ENCODE measurements around the gene BLVRB. TPM values are rescaled to one million over a fixed set of nuclear protein-coding genes. Genes with fewer than 3 reads are reported as not detected.
A peak's percentile ranks its signal among the peaks of the same experiment; 100 is the strongest.

Gene BLVRB
- total and polyA plus RNA-seq, 9 of the 15 experiments (the other 6 are each of a cell fraction or from before 2014, with no cell fraction given) = 81.1 to 749 (median 331) TPM

- TF ChIP-seq, protein P1, sequence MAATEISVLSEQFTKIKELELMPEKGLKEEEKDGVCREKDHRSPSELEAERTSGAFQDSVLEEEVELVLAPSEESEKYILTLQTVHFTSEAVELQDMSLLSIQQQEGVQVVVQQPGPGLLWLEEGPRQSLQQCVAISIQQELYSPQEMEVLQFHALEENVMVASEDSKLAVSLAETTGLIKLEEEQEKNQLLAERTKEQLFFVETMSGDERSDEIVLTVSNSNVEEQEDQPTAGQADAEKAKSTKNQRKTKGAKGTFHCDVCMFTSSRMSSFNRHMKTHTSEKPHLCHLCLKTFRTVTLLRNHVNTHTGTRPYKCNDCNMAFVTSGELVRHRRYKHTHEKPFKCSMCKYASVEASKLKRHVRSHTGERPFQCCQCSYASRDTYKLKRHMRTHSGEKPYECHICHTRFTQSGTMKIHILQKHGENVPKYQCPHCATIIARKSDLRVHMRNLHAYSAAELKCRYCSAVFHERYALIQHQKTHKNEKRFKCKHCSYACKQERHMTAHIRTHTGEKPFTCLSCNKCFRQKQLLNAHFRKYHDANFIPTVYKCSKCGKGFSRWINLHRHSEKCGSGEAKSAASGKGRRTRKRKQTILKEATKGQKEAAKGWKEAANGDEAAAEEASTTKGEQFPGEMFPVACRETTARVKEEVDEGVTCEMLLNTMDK (IDR thresholded peaks at IDR 0.05; ENCODE audit: borderline replicate concordance, insufficient read depth, low read depth, low read length, poor library complexity, severe bottlenecking) = no peak
- no peak for TF ChIP-seq HEY1 (CRISPR knock-in tag; IDR thresholded peaks at IDR 0.05; ENCODE audit: borderline replicate concordance)
- no peak for TF ChIP-seq ASH1L (IDR thresholded peaks at IDR 0.05; ENCODE audit: borderline replicate concordance, low read depth, partially characterized antibody)
- no peak for TF ChIP-seq CAMTA2 (CRISPR knock-in tag; conservative IDR thresholded peaks at IDR 0.05)
- no peak; the same call in 1 of the 2 replicates for TF ChIP-seq LARP7 (IDR thresholded peaks at IDR 0.05)
- TF ChIP-seq MAZ (CRISPR knock-in tag; conservative IDR thresholded peaks at IDR 0.05 in 1 of 2, IDR thresholded peaks at IDR 0.05 in 1 of 2) = peak in 1 of 2 experiments; percentile 70; a peak in 1 of 4 replicates
- TF ChIP-seq TARDBP (IDR thresholded peaks at IDR 0.05) = no peak
- no peak for TF ChIP-seq HDAC2 (IDR thresholded peaks at IDR 0.05)
- no peak for TF ChIP-seq ETV1 (tag; conservative IDR thresholded peaks at IDR 0.05; ENCODE audit: low read depth)
- TF ChIP-seq NCOA4 (IDR thresholded peaks at IDR 0.05; ENCODE audit: partially characterized antibody) = peak; percentile 22
- TF ChIP-seq, protein P2, sequence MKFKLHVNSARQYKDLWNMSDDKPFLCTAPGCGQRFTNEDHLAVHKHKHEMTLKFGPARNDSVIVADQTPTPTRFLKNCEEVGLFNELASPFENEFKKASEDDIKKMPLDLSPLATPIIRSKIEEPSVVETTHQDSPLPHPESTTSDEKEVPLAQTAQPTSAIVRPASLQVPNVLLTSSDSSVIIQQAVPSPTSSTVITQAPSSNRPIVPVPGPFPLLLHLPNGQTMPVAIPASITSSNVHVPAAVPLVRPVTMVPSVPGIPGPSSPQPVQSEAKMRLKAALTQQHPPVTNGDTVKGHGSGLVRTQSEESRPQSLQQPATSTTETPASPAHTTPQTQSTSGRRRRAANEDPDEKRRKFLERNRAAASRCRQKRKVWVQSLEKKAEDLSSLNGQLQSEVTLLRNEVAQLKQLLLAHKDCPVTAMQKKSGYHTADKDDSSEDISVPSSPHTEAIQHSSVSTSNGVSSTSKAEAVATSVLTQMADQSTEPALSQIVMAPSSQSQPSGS (CRISPR knock-in tag; IDR thresholded peaks at IDR 0.05) = no peak
- no peak for TF ChIP-seq BHLHE40 (IDR thresholded peaks at IDR 0.05; ENCODE audit: low read length)
- TF ChIP-seq, protein P3, sequence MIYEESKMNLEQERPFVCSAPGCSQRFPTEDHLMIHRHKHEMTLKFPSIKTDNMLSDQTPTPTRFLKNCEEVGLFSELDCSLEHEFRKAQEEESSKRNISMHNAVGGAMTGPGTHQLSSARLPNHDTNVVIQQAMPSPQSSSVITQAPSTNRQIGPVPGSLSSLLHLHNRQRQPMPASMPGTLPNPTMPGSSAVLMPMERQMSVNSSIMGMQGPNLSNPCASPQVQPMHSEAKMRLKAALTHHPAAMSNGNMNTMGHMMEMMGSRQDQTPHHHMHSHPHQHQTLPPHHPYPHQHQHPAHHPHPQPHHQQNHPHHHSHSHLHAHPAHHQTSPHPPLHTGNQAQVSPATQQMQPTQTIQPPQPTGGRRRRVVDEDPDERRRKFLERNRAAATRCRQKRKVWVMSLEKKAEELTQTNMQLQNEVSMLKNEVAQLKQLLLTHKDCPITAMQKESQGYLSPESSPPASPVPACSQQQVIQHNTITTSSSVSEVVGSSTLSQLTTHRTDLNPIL (CRISPR knock-in tag; IDR thresholded peaks at IDR 0.05) = no peak
- 0 out of 2 replicates have a peak, but pooled peaks have one; percentile 21 for TF ChIP-seq NR1H2 (CRISPR knock-in tag; IDR thresholded peaks at IDR 0.05)
- TF ChIP-seq, protein P4, sequence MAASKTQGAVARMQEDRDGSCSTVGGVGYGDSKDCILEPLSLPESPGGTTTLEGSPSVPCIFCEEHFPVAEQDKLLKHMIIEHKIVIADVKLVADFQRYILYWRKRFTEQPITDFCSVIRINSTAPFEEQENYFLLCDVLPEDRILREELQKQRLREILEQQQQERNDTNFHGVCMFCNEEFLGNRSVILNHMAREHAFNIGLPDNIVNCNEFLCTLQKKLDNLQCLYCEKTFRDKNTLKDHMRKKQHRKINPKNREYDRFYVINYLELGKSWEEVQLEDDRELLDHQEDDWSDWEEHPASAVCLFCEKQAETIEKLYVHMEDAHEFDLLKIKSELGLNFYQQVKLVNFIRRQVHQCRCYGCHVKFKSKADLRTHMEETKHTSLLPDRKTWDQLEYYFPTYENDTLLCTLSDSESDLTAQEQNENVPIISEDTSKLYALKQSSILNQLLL (CRISPR knock-in tag; IDR thresholded peaks at IDR 0.05; ENCODE audit: borderline replicate concordance) = no peak
- TF ChIP-seq CEBPB (tag; IDR thresholded peaks at IDR 0.05) = no peak
- TF ChIP-seq, protein P5, sequence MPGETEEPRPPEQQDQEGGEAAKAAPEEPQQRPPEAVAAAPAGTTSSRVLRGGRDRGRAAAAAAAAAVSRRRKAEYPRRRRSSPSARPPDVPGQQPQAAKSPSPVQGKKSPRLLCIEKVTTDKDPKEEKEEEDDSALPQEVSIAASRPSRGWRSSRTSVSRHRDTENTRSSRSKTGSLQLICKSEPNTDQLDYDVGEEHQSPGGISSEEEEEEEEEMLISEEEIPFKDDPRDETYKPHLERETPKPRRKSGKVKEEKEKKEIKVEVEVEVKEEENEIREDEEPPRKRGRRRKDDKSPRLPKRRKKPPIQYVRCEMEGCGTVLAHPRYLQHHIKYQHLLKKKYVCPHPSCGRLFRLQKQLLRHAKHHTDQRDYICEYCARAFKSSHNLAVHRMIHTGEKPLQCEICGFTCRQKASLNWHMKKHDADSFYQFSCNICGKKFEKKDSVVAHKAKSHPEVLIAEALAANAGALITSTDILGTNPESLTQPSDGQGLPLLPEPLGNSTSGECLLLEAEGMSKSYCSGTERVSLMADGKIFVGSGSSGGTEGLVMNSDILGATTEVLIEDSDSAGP (CRISPR knock-in tag; IDR thresholded peaks at IDR 0.05) = no peak
Measured at GRCh38 chr19:40424637-40425449, 40.7 kb downstream of the BLVRB start (continued).

Data from K562 (cell line).